ENCODE results near the gene TEX29. TPM values are rescaled to one million over a fixed set of nuclear protein-coding genes. Genes with fewer than 3 reads are reported as not detected.

The TEX29 gene
- total RNA-seq, 1 donor from 2014 or later: not detected

- H3K4me3 ChIP-seq (ENCODE audit: low read depth, low read length): no peak overlapping the region
- no peak for TF ChIP-seq CTCF (conservative IDR thresholded peaks at IDR 0.05; ENCODE audit: low read depth, low read length)
- no peak for DNase-seq (ENCODE audit: low read depth)
These were observed 64.9 kb downstream of the TEX29 start for GRCh38 chr13:111385183-111385857.

GRCh38 chr13:111387026-111387871 is 66.8 kb downstream of the TEX29 start:
- no peak for DNase-seq (ENCODE audit: low read depth)
- TF ChIP-seq CTCF (conservative IDR thresholded peaks at IDR 0.05; ENCODE audit: low read depth, low read length): no peak
- no peak overlapping the region for H3K4me3 ChIP-seq (ENCODE audit: low read depth, low read length)

GRCh38 chr13:111387945-111388600 is 67.6 kb downstream of the TEX29 start:
- DNase-seq (ENCODE audit: low read depth): no peak
- no peak for TF ChIP-seq CTCF (conservative IDR thresholded peaks at IDR 0.05; ENCODE audit: low read depth, low read length)
- H3K4me3 ChIP-seq (ENCODE audit: low read depth, low read length): no peak overlapping the region

GRCh38 chr13:111388851-111389500 is 68.5 kb downstream of the TEX29 start:
- DNase-seq (ENCODE audit: low read depth): no peak
- H3K4me3 ChIP-seq (ENCODE audit: low read depth, low read length): no peak overlapping the region
- TF ChIP-seq CTCF (conservative IDR thresholded peaks at IDR 0.05; ENCODE audit: low read depth, low read length): no peak

- no peak for TF ChIP-seq CTCF (conservative IDR thresholded peaks at IDR 0.05; ENCODE audit: low read depth, low read length)
- H3K4me3 ChIP-seq (ENCODE audit: low read depth, low read length): no peak overlapping the region
- DNase-seq (ENCODE audit: low read depth): no peak
These were observed 69.4 kb downstream of the TEX29 start for GRCh38 chr13:111389621-111390521.
